SK-N-SH (cell line): Measurements from ENCODE around the gene FAM81A.

Experiments used
- CTCF ChIP-seq: fragments of 200-600 bp; sonication (generic); IDR thresholded peaks from 2 replicates; pipeline ENCODE4 v1.6.1; 2017; ENCODE audit warnings: antibody characterized with exemption, mild to moderate bottlenecking, moderate library complexity
- EP300 ChIP-seq, 2 experiments: IDR thresholded peaks; 2 replicates each; pipeline versions ENCODE4 v1.4.0 to v1.6.1; 2012; ENCODE audit warnings: borderline replicate concordance in 1 of 2, low read depth in 1 of 2, low read length in 1 of 2
- EZH2phosphoT487 ChIP-seq: fragments of 200-600 bp; sonication (generic); IDR thresholded peaks from 2 replicates; pipeline ENCODE4 v1.6.1; 2017; ENCODE audit warnings: low read depth, mixed run types, mild to moderate bottlenecking, antibody characterized with exemption, moderate library complexity, borderline replicate concordance
- FOSL2 ChIP-seq: IDR thresholded peaks from 2 replicates; pipeline ENCODE4 v1.4.0; 2012; ENCODE audit warnings: low read depth, mild to moderate bottlenecking, moderate library complexity, borderline replicate concordance
- MAX ChIP-seq: IDR thresholded peaks from 2 replicates; pipeline ENCODE4 v1.4.0; 2012; ENCODE audit warnings: low read depth
- REST ChIP-seq: IDR thresholded peaks from 2 replicates; pipeline ENCODE4 v1.6.1; 2012; ENCODE audit warnings: mild to moderate bottlenecking, low read depth, low read length, moderate library complexity

- no peak for TF ChIP-seq EP300 (IDR thresholded peaks at IDR 0.05; ENCODE audit: borderline replicate concordance in 1 of 2, low read depth in 1 of 2, low read length in 1 of 2)
- no peak for TF ChIP-seq CTCF
- no peak for TF ChIP-seq FOSL2
- no peak for TF ChIP-seq EZH2phosphoT487
- no peak for TF ChIP-seq MAX
- no peak for TF ChIP-seq REST
Measured at GRCh38 chr15:59410391-59410896, 27.5 kb upstream of the FAM81A start.
